Measurements from ENCODE around the gene RGL2. TPM values are rescaled to one million over a fixed set of nuclear protein-coding genes. Genes with fewer than 3 reads are reported as not detected.

RGL2 gene
- total and polyA plus RNA-seq, 10 of the 15 experiments (the other 5 are each of a cell fraction or from before 2014, with no cell fraction given), result 0.84 to 21.2 (median 6.8) TPM

DNA sequence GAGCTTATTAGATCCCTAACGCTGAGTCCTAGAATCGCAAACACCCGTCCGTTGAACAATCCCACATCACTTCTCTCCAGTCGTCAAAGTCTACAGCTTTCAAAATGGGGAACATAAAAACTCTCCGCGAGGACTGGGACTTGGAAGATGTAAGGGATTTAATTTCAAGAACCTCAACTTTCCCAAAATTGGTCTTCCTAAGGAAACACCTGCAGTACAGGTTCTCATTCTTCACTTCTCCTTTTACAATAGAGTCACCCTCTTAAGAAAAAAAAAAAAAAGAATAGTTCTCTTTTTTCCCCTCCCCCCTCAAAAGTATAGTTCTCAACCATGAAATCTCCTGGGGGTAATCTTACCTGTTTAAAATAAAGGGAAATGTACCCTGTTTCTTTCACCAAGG lies 25.4 kb upstream of the RGL2 start (continued):
- no peak for TF ChIP-seq BHLHE40 (IDR thresholded peaks at IDR 0.05; ENCODE audit: borderline replicate concordance in 1 of 2, low read depth in 2 of 2, low read length in 1 of 2)
- TF ChIP-seq YBX1 (IDR thresholded peaks at IDR 0.05), result no peak
- TF ChIP-seq, protein P1, sequence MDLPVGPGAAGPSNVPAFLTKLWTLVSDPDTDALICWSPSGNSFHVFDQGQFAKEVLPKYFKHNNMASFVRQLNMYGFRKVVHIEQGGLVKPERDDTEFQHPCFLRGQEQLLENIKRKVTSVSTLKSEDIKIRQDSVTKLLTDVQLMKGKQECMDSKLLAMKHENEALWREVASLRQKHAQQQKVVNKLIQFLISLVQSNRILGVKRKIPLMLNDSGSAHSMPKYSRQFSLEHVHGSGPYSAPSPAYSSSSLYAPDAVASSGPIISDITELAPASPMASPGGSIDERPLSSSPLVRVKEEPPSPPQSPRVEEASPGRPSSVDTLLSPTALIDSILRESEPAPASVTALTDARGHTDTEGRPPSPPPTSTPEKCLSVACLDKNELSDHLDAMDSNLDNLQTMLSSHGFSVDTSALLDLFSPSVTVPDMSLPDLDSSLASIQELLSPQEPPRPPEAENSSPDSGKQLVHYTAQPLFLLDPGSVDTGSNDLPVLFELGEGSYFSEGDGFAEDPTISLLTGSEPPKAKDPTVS (IDR thresholded peaks at IDR 0.05; ENCODE audit: low read depth, low read length), result no peak
- no peak for TF ChIP-seq CREB1 (IDR thresholded peaks at IDR 0.05; ENCODE audit: low read depth)
- TF ChIP-seq NRF1 (conservative IDR thresholded peaks at IDR 0.05; ENCODE audit: low read depth, low read length), result no peak
- peak; percentile 70 to 84 for TF ChIP-seq IKZF2 (IDR thresholded peaks at IDR 0.05)
- TF ChIP-seq CEBPB (IDR thresholded peaks at IDR 0.05; ENCODE audit: borderline replicate concordance in 1 of 2, low read depth in 2 of 2, low read length in 2 of 2), result no peak
- no peak for TF ChIP-seq WRNIP1 (IDR thresholded peaks at IDR 0.05; ENCODE audit: borderline replicate concordance, low read depth, low read length)
- no peak for TF ChIP-seq NBN (IDR thresholded peaks at IDR 0.05)
- no peak for TF ChIP-seq EZH2 (IDR thresholded peaks at IDR 0.05; ENCODE audit: borderline replicate concordance, control insufficient read depth, low read depth, low read length)
- TF ChIP-seq PAX5 (IDR thresholded peaks at IDR 0.05; ENCODE audit: borderline replicate concordance, low read depth, low read length), result no peak
- TF ChIP-seq GABPA (IDR thresholded peaks at IDR 0.05; ENCODE audit: low read depth), result no peak
- TF ChIP-seq, protein P2, sequence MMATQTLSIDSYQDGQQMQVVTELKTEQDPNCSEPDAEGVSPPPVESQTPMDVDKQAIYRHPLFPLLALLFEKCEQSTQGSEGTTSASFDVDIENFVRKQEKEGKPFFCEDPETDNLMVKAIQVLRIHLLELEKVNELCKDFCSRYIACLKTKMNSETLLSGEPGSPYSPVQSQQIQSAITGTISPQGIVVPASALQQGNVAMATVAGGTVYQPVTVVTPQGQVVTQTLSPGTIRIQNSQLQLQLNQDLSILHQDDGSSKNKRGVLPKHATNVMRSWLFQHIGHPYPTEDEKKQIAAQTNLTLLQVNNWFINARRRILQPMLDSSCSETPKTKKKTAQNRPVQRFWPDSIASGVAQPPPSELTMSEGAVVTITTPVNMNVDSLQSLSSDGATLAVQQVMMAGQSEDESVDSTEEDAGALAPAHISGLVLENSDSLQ (IDR thresholded peaks at IDR 0.05), result no peak
- TF ChIP-seq BCL11A (IDR thresholded peaks at IDR 0.05; ENCODE audit: low read depth, low read length), result no peak
- TF ChIP-seq TBL1XR1 (IDR thresholded peaks at IDR 0.05; ENCODE audit: low read depth, low read length), result no peak
- TF ChIP-seq, protein P3, sequence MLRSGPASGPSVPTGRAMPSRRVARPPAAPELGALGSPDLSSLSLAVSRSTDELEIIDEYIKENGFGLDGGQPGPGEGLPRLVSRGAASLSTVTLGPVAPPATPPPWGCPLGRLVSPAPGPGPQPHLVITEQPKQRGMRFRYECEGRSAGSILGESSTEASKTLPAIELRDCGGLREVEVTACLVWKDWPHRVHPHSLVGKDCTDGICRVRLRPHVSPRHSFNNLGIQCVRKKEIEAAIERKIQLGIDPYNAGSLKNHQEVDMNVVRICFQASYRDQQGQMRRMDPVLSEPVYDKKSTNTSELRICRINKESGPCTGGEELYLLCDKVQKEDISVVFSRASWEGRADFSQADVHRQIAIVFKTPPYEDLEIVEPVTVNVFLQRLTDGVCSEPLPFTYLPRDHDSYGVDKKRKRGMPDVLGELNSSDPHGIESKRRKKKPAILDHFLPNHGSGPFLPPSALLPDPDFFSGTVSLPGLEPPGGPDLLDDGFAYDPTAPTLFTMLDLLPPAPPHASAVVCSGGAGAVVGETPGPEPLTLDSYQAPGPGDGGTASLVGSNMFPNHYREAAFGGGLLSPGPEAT (IDR thresholded peaks at IDR 0.05; ENCODE audit: low read depth), result peak; percentile 65; the same call in 1 of the 2 replicates
- peak; percentile 55; the same call in 1 of the 2 replicates for TF ChIP-seq EED (IDR thresholded peaks at IDR 0.05; ENCODE audit: low read depth)
- TF ChIP-seq, protein P4, sequence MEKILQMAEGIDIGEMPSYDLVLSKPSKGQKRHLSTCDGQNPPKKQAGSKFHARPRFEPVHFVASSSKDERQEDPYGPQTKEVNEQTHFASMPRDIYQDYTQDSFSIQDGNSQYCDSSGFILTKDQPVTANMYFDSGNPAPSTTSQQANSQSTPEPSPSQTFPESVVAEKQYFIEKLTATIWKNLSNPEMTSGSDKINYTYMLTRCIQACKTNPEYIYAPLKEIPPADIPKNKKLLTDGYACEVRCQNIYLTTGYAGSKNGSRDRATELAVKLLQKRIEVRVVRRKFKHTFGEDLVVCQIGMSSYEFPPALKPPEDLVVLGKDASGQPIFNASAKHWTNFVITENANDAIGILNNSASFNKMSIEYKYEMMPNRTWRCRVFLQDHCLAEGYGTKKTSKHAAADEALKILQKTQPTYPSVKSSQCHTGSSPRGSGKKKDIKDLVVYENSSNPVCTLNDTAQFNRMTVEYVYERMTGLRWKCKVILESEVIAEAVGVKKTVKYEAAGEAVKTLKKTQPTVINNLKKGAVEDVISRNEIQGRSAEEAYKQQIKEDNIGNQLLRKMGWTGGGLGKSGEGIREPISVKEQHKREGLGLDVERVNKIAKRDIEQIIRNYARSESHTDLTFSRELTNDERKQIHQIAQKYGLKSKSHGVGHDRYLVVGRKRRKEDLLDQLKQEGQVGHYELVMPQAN (conservative IDR thresholded peaks at IDR 0.05), result no peak
- no peak for TF ChIP-seq FOS (IDR thresholded peaks at IDR 0.05; ENCODE audit: borderline replicate concordance, extremely low read depth, insufficient read length)
- no peak for TF ChIP-seq GATAD2B (conservative IDR thresholded peaks at IDR 0.05; ENCODE audit: low read depth)
- TF ChIP-seq FOXK2 (IDR thresholded peaks at IDR 0.05), result no peak
- TF ChIP-seq CREM (IDR thresholded peaks at IDR 0.05; ENCODE audit: low read depth), result no peak
- no peak for TF ChIP-seq TARDBP (IDR thresholded peaks at IDR 0.05; ENCODE audit: borderline replicate concordance)
- TF ChIP-seq RAD21 (IDR thresholded peaks at IDR 0.05; ENCODE audit: insufficient read depth, low read depth, low read length), result no peak
- TF ChIP-seq TCF12 (IDR thresholded peaks at IDR 0.05; ENCODE audit: low read depth, low read length), result no peak
- no peak for TF ChIP-seq MTA2 (IDR thresholded peaks at IDR 0.05; ENCODE audit: low read depth)
- peak; percentile 29; the same call in 1 of the 2 replicates for TF ChIP-seq ZNF217 (IDR thresholded peaks at IDR 0.05)
- TF ChIP-seq NR2F1 (conservative IDR thresholded peaks at IDR 0.05), result no peak
- no peak for TF ChIP-seq RB1 (IDR thresholded peaks at IDR 0.05; ENCODE audit: borderline replicate concordance)
